GM18951 (cell line): Measurements from ENCODE around the gene ADAMTS17.
"Not testable (repeated sequence)": the region's sequence is repeated elsewhere in the genome, so short reads cannot be mapped to it uniquely, and the experiment has no call there.

Experiments
- POLR2A ChIP-seq: IDR thresholded peaks from 4 replicates; pipeline ENCODE4 v1.6.1; 2011; ENCODE audit warnings: mild to moderate bottlenecking; ENCODE audit not compliant: insufficient read length, insufficient read depth; ENCODE audit errors: extremely low read depth
- in situ Hi-C: fragments of 300-500 bp; cut with MboI; formaldehyde crosslinking; loops from one replicate; pipeline ENCODE4 v1.12.0; 2022; ENCODE audit warnings: low sequenced_read_pairs, mixed read lengths, inconsistent platforms; ENCODE audit not compliant: unreplicated experiment

The ADAMTS17 gene

GRCh38 chr15:99956022-99956775, 385.6 kb downstream of the ADAMTS17 start:
- in situ Hi-C loops, result no loop called here
- TF ChIP-seq POLR2A, result no peak

DNA sequence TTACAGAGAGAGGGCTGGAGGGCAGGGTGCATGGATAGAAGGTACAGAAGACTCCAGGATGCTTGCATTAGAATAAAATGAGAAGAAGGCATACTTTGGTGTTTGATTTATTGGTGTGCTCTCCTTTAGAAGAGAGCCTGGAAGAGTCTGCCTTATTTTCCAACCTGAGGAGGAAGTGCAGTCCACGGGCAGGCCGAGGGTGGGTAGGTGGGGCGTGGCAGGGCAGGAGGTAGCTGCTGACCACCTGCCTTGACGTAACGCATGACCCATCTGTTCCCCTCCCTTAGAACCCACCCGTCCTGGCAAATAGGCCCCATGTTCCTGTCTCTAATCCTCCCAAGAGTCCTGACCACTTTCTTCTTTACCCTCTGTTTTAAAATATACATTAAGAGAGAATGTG, 386.2 kb downstream of the ADAMTS17 start:
- TF ChIP-seq POLR2A, result no peak
- in situ Hi-C loops, result no loop called here

GRCh38 chr15:99955181-99955525, 386.6 kb downstream of the ADAMTS17 start:
- no peak for TF ChIP-seq POLR2A
- in situ Hi-C loops, result no loop called here

DNA sequence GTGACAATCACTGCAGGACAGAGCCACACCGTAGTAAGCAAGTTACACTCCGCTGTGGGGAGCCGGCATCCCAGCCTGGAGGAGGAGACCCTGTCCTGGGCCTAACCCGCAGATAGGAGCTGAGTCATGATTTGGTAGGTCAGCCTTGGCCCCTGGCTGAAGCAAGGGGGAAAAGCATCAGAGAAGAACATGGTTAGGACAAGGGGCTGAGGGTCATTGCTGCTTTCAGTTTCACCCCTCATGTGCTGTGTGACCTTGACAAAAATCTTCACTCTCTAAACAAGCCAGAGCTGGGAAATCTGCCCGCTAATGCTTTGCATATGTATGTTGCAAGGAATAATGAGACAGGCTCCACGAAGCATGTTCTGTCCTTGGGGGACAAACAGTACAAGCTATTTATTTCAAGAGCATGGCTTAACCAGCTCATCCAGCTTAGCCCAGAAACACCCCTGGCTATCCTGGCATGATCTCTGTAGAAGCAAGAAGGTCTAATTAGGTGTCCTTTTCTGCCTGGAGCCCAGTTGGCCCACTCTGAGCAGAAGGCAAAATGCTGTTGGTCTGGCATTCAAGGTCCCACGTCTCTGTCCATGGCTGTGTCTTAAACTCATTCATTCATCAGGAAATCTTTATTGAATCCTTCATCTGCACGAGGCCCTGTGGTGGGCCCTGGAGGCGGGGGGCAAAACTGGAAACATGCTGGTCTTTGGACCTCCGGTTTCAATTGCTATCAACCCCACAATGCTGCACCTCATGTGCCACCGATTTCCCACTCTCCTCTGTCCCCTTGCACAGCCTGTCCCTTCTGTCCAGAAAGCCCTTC, 387.2 kb downstream of the ADAMTS17 start:
- in situ Hi-C loops, result no loop called here
- TF ChIP-seq POLR2A, result no peak

DNA sequence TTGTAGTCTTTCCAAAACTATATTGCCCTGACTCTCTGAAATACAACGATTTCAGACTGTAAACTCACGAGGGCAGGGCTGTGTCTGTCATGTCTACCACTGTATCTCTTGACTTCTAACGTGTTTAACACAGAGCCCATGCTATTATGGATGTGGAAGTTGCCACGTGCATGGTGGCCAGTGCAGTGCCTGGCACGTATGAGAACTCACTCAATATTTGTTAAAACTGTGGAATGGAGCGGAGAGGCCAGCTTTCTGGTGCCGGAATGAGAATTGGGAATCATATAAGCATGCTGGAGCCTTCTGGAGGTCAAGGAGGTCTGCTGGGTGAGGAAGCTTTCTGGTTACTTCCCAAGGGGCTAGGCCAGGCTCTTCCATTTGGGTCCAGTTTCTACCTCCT, 387.9 kb downstream of the ADAMTS17 start:
- TF ChIP-seq POLR2A, result no peak
- in situ Hi-C loops, result no loop called here

DNA sequence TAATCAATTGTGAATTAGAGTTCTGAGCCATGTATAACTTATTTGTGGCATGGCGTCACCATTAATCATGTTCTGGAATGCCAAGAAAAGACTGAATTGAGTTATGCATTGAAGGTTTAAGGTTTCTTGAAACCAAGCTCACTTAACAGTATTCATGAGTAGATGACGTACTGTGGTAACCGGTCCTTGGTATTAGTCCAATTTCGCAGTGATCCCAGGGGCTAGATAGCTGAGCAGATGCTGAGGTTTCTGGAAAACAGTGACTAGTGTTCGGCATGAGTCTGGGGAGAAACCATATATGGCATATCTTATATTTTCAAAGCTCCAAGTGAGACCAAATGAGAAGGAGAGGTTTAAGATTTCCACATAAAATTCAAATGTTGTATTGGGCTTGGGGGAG, 390.3 kb downstream of the ADAMTS17 start:
- in situ Hi-C loops, result no loop called here
- no peak for TF ChIP-seq POLR2A

- no peak for TF ChIP-seq POLR2A
- in situ Hi-C loops, result no loop called here
Observed at GRCh38 chr15:99944131-99944530, 397.6 kb downstream of the ADAMTS17 start.

DNA sequence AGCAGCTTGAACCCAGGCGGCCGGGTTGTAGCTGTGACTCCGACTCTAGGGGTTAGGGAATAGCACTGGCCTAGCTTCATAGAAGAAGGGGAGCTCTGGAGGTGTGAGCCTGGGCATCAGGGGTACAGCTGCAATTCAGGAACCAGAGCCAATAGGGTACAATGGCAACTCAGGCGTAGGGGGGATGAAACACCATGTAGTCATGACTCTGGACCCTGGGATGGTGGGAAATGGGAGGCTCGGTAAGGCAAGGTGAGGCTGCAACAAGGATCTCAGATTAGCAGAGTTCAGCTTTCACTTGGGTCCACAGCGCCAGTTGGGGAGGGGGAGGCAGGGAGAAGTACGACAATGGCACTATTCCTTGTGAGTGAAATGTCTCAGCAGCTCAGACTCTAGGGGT, 398.3 kb downstream of the ADAMTS17 start:
- TF ChIP-seq POLR2A, result no peak
- in situ Hi-C loops, result no loop called here

DNA sequence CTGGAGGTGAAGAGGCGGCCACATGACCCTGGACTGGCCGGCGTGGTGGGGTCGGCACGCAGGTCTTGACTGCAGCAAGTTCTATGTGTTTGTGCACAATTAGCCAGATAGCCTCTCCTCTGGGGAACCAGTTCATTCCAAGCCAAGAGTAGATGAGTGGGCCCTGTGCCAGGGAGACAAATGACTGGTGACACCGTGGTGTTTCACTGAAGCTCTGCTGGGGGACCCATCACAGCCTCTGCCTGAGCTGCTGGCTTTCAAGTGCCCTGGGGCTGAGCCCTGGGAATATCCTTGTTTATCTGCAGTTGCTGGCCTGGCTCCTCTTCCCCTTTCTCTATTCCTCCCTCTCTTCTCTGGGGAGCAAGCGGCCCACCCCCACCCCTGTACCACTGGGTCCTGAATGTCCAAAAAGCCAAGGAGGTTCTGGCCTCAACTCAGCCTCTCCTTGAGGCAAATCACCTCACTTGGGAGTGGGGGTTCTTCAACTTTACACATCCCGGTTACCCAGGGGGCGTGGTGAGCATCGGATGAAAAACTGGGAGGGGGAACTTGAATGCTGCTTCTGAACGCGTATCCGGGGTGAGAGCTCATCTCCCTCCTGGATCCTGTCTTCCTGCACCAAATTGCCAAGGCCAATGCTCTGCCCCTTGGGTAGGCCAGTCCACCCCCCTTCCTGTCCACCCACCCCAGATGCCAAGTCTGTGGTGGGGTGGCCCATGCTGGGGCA, 408.9 kb downstream of the ADAMTS17 start:
- no peak for TF ChIP-seq POLR2A
- in situ Hi-C loops, result no loop called here

GRCh38 chr15:99931703-99932603, 409.8 kb downstream of the ADAMTS17 start:
- no peak for TF ChIP-seq POLR2A
- in situ Hi-C loops, result no loop called here

DNA sequence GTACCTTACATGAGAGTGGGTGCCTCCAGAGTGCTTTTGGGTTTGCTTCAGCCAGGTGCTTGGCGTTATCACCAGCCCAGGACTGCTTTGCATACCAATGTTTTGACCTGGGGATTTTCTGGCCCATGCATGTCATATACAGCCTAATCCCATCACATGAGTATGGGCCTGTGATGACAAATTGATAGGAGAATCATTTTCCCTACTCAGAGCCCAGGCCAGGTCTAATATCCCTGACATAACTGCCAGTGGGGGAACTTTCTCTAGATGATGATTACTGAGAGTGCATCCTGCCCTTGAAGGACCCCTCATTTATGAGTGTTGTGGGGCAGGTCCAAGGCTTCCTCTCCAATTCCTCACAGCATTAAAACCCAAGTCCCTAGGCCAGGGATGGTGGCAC, 411.1 kb downstream of the ADAMTS17 start:
- in situ Hi-C loops, result no loop called here
- TF ChIP-seq POLR2A, result no peak

DNA sequence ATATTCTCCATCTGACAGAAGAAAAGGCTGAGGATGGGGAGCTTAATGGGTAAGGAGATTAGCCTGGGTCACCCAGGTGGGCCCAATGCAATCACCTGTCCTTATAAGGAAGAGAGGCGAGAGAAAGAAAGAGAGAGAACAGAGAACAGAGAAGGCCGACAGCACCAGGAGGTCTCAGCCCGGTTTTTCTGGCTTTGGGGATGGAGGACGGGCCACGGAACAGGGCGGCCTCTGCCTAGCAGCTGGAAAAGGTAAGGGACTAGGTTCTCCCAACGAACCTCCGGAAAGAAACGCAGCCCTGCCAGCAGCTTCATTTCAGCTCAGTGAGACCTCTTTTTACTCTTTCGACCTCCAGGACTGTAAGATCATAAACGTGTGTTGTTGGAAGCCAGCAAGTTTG, 412.5 kb downstream of the ADAMTS17 start:
- no peak for TF ChIP-seq POLR2A
- in situ Hi-C loops, result no loop called here

DNA sequence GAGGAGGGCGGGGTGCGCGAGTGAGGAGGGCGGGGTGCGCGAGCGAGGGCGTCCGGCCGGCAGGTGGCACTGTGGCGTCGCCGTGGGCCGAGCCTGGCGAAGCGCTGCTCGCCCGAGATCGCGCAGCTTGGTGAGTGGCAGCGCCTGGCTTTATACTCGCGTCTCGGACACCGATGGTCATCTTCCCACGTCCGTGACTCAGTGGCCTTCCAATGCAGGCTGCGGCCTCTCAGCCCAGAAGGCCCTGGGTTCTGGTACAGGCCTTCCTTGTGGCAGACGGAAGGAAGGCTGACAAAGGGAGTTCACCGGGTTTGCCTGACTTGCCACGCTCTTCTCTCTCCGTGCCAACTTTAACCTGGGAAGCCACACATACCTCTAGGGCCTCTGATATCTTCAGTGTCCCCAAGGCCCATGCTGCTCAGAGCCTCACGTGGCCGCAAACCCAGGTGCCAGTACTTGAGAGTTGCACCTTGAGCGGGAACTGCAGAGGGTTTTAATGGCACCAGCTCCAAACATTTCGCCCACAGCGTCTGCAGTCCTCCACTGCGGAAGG, 413.3 kb downstream of the ADAMTS17 start:
- in situ Hi-C loops, result no loop called here

GRCh38 chr15:99926532-99926931, 415.2 kb downstream of the ADAMTS17 start:
- in situ Hi-C loops, result not testable (repeated sequence)

More for the DNA sequence above, 413.3 kb downstream of the ADAMTS17 start:
- no peak for TF ChIP-seq POLR2A
